HG02759 (cell line): Measurements from ENCODE around the gene XIRP1.
A peak's percentile ranks its signal among the peaks of the same experiment; 100 is the strongest.

ENCODE experiments used
- ATAC-seq: cut with Tn5 transposase; IDR thresholded peaks from one replicate; pipeline ENCODE4 v1.9.1; 2021; ENCODE audit warnings: mild to moderate bottlenecking, moderate library complexity; ENCODE audit not compliant: unreplicated experiment

Gene XIRP1

DNA sequence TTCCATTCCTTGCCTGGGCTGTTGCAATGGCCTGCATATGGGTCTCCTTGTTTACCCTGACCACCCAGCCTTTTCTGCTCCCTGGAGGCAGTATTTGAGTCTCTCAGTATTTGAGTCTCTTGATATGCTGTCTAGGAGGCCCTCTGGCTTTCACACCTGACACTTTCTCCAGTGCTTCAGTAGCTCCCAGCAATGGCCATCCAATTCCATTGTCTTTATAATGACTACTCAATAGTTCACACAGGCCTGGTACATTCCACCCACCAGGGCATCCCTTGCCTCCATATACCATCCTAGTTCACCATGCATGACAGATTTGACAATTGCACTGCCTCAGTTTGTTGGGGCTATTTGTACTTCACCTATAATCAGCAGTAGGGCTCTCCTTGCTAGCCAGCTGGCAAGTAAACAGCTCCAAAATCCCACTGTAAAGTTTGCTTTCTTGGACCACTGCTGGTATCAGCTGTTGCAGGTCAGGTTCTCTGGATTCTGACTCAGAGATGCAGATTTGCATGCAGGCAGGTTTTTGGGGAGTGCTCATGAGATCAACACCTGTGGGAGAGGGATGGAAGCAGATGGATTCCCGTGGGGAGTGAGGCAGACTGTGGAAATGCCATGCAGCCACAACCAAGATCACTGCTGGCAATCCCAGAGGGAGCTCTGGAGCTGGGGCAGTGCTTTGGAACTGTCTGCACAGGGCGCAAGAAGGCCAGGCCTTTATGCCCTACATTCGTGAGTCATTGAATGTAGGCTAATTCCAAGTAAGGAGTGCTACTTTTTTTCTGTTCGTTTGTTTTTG, 19.1 kb upstream of the XIRP1 start:
- ATAC-seq: no peak

DNA sequence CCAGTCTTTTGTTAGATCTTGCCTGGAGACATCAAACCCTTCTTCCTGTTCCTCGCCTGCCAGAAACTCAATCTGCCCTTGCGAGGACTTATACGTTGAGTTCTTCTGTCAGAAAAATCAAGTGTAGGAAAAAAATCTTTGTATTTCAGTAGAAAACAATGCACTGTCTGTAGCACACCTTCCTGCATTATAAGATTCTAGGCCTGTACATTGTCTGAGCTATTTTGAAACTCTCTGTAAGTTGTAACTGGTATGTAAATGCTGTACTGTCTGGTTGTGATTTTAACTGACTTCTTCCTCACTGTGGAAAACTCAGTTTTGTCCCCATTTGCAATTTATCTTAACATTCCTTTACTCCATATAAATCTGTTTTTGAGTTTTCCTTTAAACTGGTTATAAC, 17.7 kb upstream of the XIRP1 start:
- ATAC-seq: no peak

DNA sequence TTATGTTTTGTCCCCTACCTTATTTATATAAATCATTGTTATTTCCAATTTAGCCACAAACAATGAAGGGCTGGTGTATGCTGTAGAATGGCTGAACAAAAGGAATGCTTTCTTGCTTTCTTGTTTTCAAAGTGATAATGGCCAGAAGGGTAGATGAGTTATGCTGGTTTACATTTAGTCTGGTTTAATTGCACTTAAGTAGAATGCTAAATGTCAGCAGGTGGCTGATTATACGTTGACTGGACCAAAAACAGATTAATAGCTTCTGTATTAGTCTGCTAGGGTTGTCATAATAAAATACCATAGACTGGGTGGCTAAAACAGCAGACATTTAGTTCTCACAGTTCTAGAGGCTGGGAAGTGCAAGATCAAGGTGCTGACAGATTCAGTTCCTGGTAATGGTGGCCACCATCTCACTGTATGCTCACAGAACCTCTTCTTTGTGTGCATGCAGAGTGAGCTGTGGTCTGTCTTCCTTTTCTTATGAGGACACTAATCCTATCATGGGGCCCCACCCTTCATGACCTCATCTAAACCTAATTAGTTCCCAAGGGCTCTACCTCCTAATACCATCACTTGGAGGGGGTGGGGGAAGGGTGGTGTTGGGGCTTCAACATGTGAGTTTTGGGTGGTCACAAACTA, 17.1 kb upstream of the XIRP1 start:
- ATAC-seq: no peak

DNA sequence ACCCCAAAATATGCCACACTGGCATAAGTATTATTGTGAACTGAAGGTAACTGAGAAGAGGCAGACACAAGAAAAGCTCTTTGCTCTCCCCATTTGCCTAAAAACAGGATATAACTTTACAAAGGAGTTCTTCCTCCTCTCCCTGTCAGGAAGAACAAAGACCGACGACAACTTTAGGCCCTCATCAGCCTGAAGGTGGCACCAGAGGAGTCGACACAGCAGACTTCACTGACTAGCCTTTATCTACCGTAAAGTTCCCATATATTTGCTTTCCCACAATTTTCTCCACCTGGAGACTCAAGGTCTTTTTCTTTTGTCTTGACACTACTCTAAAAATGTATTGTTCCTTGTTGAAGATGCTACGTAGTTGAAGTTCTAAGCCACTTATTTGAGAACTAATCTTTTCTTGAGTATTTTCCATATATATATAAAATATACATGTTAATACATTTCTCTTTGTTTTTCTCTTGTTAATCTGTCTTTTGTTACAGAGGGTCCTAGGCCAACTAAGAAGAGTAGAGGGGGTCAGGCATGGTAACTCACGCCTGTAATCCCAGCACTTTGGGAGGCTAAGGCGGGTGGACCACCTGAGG, 16.2 kb upstream of the XIRP1 start:
- peak; percentile 48 for ATAC-seq

DNA sequence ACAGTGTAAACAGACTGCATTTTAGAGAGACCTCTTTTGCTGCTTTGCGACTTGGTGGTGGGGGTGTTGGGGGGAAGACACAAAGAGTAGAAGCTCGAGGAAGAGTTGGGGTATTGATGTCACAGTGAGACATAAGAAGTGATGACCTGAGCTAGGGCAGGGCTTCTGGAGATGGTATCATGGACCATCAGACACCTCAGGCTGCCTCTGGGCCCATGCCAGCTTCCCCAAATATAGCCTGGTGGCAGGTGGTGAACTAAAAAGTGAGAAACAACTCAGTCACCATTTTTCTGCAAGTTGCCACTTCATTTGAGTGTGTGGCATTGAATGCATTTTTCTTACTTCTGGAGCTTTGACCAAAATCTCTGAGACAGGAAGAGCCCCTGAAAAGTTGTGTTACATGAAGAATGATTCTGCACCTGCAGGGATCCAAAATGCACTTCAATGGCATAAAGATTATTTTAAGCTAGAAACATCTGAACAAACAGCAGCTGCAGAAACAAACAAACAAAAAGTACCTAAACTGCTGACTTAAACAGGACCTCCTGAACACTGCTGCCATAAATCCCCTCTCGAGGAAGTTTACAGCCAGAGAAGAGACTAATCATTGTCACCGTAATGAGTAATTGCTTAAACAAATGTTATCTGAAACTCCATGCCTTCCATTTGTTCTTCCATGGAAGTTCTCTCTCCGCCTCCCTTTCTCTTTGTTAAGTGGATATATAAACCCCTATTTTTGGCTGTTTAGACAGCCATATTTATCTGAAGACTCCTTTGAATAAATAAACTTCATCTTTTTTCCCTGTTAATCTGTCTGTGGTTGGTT, 15.2 kb upstream of the XIRP1 start:
- ATAC-seq: no peak

DNA sequence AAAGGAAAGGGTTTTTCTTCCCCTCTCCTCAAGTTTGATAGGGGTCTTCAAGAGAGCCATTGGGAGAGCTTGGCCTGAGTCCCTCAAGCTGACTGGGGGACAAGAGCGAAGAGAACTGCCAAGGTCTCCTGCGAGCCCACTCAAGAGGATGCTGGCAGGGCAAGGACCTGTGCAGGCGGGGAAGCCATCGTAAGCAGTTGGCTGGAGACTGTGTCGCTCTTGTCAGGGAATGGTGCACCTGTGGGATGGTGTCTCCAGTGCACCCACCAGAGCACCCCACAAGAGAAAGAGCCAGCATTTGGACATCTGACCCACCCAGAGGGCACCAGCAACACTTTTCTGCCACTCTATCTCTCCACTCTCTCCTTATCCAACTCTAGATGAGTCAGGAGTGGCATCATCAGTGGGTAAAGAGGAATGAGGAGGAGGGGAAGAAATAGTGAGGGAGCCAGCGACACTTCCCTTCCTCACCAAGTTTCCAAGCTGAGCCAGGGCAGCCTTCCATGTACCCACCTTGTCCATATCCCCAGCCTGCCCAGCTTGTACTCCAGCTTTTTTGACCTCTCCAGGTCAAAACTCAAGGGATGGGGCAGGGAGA, 13.6 kb upstream of the XIRP1 start:
- no peak for ATAC-seq

DNA sequence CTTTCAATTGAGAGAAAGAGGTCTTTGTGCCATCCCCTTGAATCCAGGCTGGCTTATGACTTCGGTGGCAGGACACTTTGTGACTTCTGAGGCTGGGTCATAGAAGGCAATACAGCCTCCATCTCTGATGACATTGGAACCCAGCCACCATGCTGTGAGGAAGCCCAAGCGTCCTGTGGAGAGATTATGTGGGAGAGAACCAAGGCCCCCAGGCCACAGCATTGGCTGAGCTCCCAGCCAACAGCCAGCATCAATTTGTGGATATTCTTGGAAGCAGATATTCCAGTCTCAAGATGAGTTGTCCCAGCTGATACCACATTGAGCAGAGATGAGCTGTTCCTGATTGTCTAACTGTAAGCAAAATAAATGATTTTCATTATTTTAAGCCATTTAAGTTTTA, 12.7 kb upstream of the XIRP1 start:
- no peak for ATAC-seq

DNA sequence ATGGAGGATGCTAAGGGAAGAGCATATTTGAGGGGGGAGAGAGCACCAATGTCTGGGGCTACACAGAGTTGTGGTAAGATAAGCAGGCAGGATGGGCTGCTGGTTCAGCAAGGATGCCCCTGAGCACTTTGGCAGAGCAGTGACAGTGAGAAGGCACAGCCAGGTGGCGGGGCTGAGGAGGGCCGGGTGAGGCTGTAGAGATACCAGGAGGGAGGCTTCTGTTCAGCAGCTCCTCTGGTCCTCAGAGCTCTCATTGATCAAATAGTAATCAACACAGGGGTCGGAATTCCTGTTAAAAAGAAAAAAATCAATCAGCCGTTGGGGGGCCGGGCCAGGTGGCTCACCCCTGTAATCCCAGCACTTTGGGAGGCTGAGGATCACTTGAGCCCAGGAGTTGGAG, 11.5 kb upstream of the XIRP1 start:
- no peak for ATAC-seq

DNA sequence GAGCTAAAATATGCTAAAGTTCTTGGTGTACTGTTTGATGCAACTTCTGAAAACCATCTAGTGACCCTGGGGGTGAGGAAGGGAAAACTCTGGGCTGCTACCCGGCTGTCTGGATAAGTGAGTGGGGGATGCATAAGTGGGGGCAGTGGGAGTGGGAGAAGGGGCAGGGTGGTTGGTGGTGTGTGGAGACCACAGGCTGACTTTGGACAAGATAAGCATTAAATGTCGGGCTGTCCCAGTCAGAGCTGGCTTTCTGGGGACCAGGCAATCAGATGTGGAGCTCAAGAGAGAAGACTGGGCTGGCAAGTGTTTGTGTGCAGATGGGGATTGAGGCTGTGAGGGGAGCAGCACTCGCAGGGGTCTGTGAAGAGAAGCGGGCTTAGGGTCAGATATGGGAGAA, 11.0 kb upstream of the XIRP1 start:
- no peak for ATAC-seq

DNA sequence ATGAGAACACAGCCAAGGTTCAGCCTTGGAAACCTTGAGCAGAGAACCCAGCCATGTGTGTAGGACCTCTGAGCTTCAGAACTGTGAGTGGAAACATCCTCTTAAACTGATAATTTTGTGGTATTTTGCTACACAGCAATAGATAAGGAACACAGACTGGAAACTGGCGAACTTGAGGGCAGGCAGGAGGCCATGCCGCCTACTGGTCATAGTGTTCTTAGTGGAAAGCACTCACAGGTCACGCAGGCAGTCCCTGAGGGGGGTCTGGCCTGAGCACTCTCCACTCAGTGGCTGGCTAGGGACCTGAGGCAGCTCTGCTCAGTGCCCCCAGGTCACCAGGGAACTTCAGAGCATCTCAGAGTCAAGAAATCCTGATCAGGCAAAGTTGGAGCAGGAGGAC, 9.7 kb upstream of the XIRP1 start:
- ATAC-seq: no peak

DNA sequence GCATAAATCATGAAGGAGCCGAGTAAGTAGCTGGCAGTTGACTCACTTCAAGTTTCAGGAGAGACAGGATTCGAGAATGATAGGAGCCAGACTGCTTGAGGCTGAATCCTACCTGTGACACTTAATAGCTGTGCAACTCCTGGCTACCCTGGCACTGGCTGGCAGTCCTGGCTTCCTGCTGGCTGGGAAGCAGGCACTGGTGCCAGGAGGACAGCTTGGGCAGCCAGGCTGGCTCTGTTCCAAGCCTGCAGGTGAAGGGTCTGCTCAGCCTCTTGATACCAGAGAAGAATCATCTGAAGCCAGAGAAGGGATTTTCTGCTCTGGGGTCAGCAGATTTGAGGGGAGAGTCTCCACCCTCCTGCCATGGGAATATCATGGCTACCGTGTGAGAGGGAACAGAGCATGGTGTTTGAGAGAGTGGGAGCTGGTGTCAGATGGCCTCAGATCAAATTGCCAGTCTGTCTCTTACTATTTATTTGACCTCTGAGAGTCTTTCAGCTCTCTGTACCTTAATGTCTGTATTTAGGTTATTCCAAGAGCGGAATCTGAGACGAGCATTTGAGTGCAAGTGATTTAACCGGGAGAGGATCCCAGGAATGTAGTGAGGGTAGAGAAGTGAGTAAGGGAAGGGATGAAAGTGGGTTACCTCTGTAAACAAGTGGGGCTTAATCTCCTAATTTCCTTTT, 4.4 kb upstream of the XIRP1 start:
- ATAC-seq: no peak

DNA sequence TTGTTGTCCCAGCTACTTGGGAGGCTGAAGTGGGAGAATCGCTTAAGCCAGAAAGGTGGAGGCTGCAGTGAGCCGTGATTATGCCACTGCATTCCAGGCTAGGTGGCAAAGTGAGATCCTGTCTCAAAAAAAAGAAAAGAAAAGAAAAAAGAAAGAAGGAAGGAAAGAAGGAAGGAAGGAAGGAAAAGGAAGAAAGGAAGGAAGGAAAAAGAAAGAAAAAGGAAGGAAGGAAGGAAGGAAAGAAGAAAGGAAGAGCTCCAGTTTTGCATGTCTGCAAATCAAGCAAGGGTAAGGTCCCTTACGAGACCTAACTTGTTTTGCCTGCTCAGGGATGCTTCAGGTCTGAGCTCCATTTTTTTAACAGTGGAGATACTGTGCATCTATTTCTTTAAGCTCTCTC, 3.6 kb upstream of the XIRP1 start:
- ATAC-seq: no peak

DNA sequence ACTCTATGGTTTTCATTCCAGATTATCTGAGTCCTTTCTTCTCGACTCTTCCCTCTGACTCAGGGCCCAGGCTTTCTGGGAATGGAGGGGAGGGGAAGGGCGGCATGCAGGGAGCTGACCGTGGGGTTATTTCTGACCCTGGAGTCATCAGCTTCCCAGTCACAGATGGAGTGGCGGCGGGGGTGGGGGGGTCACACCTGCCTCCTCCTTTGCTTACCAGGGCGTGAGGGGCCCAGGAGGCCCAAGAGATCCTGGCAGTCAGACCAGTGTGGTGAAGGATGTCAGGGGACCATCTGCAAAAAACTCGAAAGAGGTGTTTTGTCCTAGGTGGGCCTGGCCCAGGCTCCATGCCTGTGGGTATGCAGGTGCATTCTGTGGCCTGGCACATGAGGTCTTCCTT, 996 bp upstream of the XIRP1 start:
- no peak for ATAC-seq

DNA sequence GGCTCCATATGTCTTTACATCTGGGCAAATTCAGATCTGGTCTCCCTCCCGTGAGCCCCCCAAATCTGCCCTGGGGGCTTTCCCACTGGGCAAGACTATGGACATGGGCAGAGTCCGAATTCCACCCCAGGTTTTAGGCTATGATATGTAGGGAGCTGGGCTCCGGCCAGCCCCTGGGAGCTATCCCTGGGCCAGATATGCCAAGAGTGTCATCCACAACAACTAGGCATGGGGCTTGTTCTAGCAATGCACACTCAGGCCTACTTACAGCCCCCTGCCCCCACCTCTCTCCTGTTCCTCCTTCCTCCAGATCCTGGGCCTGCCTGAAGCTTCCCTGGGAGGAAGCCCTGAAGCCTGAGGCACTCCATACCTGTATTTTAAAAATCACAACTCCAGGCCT, 622 bp downstream of the XIRP1 start:
- ATAC-seq: no peak

DNA sequence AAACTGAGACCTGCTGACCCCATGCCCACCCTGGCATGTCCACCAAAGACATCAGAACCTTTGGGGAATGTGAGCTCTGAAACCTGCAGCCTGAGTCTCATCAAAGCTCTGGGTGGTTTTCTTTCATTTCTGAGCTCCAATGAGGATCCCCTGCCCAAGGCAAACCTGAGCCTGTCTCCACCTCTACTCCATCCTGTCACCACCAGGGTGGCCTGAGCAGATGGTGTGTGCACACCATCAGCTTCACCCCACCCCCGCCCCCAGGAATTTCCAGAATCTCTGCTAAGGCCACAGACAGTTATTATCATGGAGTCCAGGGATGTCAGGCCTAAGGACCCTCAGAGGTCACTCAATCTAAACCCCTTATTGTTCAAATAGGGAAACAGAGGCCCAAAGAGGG, 1.3 kb downstream of the XIRP1 start:
- no peak for ATAC-seq

DNA sequence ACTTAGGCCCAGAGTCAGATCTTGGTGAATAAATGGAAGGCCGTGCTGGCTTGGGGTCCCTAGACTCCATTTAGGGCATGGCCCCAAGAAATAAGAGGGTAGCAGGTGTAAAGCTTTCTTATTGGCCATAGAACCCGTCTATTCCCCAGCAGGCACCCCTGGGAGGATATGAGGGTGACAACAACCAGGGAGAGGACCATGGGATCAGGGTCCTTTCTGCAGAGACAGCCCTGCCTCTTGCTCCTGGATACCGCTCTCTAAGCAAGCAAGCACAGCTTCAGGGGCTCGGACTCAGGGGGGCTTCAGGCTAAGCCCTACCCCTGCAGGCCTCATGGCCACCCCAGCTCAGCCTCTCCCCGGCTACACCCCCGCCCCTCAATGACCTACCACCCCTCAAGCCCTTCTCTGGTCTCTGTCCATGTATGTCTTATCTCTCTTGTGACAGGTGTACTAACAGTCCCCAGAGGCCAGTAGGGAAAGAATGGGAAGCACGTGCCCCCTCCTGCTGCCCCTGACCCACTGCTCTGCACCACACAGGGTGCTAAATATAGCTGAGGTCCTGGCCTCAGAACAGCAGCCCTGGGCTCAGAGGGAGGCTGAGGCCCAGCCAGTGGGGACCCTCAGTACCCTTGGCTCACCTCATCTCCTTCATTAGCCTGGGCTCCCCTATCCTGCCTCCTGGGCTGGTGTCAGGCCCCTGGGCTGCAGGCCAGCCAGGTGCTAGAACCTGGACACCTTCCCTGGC, 1.9 kb downstream of the XIRP1 start:
- ATAC-seq: no peak

DNA sequence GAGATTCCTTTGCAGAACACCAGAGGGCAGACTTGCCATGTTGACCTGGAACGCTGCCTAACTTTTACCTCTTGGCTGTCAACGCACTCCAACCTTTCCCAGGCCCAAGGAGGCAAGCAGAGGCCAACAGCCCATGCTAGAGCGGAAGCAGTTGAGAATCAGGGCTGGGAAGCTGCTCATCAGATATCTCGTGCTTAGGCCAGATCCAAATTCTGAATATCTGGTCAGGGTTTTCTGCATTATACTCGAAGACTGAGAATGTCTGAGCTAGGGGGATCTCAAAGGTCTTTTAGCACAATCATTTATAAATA, 2.5 kb downstream of the XIRP1 start:
- ATAC-seq: no peak

DNA sequence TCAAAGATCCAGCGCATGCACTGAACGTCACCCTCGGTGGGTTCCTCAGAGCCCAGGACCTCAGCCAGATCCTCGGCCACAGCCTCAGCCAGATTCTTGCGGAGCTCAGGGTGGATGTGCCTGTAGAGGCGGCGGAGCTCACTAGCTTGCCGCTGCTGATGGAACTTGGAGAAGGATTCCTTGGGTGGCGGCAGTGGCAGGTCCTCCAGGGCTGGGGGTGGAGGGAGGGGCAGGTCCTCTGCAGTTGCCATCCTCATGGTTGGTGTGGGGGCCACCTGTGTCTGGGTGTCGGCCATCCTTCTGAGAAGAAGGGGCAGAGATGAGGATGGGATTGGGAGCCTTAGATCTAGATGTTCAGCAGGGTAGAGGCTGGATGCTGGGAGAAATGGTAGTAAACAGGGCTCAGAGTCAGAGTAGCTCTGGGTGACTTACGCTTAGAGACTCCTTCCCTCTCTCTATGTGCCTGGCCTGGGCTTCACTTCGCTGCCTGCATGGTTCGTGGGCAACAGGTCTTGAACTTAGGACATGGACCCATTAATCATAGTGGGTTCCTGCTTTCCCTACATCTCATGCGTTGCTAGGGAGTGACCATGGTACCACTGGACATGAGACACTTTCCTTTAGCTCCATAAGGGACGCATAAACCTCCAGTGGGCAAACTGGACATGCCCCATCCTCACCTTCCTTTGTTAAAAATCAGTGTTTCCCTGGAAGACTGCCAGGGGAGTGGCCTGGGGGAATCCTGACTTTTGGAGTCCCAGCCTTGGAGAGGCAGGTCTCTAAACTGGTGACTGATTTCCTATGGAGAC, 3.0 kb downstream of the XIRP1 start:
- ATAC-seq: no peak
